Measurements from ENCODE around the gene FGB.

The FGB gene
- total RNA-seq: 0 reads per million in 2 donors

DNA sequence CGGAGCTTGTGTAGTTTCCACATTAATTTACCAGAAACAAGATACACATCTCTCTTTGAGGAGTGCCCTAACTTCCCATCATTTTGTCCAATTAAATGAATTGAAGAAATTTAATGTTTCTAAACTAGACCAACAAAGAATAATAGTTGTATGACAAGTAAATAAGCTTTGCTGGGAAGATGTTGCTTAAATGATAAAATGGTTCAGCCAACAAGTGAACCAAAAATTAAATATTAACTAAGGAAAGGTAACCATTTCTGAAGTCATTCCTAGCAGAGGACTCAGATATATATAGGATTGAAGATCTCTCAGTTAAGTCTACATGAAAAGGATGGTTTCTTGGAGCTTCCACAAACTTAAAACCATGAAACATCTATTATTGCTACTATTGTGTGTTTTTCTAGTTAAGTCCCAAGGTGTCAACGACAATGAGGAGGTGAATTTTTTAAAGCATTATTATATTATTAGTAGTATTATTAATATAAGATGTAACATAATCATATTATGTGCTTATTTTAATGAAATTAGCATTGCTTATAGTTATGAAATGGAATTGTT is at the start of gene FGB:
TSS of gene FGB (plus strand) at position 315 of the 558 bp plus-strand sequence. CDS start at position 323, 8 bp downstream.
- no peak for DNase-seq

DNA sequence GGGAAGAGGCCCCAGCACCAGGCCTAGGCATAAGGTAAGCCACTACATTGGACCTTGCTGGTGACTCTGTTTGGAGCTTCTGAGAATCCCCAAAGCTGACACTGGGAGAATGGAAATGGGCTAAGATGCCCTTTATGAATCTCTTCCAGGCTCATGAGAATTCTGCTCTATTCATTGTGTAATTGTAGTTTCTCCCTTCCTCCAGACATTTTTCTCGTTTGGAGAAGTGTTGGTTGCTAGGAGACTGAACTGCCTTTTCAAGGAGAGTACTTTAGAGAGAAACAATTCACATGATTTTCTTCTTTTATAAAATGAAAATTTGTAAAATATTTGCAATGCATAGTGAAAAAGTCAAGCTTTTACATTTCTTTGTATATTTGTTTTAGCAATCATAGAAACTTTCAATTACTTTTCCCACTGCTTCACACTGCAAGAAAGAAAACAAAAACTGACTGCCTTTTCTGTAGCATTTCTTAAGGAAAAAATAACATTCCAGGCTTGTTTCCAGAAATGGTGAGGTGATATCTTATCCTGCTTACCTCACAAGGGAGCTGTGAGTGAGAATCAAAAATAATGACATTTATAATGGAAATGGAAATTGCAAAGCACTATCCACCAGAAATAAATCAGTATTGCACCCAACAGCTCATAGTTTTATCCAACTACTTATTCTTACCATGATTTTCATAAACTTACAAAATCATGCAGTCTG is 46.3 kb upstream of the FGB start:
- no peak for DNase-seq

DNA sequence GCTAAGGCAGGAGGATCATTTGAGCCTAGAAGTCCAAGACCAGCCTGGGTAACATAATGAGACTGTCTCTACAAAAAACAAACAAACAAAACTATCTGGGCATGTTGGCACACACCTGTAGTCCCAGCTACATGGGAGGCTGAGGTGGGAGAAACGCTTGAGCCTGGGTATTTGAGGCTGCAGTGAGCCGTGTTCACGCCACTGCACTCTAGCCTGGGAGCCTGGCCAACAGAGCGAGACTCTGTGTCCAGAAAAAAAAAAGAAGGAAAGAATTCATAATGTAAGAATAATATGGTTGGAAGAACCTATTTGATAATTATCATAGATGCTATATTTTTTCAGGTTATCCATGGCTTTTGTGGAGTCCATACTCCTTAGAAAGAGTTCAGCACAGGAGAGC is 45.2 kb upstream of the FGB start:
- no peak for DNase-seq

DNA sequence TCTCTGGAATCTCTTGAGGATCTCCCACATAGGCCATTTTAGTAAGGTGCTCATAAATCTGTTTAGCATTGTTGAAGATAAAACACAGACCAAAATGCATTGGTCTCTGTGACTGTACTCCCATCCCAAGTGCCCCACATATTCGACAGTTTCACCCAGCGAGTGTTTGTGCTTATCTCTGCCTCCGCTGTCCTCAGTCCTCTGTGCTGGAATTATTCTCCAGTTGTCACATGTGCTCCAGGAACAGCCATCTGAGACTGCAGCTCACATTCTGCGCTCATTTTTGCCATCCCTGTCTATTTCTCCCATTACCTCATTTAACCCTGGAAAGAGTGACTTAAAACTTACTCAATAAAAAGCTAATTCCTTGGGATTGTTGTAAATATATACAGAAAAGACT is 43.6 kb upstream of the FGB start:
- no peak for DNase-seq

GRCh38 chr4:154521607-154522006 is 41.2 kb upstream of the FGB start:
- DNase-seq: no peak

- DNase-seq: no peak
These were observed 36.7 kb upstream of the FGB start for GRCh38 chr4:154526151-154526550.

GRCh38 chr4:154527308-154527707 is 35.5 kb upstream of the FGB start:
- DNase-seq: no peak

DNA sequence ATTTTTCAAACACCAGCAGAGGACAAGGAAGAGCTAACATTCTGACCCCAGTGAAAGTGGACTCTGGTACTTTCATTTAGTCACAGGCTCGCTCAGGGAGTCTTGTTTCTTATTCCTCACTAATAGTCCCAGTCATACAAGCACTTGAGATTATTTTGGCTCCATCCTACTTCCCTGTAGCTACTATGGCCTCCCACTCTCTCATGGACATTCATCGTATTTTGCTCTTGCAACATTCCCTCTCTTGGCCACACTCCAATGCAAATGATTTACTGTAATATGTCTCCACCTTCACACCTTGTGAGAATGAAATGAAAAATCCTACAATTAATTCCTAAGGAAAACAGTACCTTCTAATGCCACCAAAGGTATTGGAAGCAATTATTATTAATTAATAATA is 33.9 kb upstream of the FGB start:
- DNase-seq: no peak

DNA sequence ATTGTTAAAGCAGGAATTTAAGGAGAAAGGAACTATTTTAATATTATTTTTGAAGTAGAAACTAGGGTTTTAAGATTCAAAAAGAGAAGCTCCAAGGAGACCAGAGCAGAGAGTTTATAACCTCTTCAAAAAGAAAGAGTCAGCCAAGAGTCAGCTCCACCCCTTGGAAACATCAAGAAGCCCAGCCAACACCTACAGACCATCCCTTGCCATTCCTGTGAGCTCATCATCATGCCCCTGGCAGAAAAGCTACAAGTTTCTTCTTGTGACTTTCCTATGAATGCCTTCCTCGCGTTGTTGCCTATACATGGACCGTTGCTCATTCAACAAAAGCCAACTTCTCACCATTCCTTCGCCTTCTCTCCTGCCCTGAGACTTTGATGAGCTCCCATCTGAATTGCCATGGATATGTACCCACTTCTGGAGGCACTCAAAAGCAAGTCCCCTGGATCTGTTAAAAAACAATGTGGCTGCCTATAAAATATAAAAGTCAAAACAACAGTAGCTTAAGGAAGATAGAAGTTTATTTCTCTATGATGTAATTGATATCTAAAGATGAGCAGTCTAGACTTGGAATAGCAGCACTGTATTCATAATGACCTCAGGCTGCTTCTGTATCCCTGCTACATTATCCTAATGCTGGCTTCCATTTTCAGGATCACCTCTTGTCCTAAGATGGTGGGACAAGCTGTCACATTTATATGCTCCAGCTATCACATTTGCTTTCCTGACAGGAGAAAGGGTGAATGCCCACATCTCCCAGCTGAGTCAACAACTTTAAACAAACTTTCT is 32.9 kb upstream of the FGB start:
- DNase-seq: no peak

- DNase-seq: no peak
These were observed 28.5 kb upstream of the FGB start for GRCh38 chr4:154534296-154534695.

DNA sequence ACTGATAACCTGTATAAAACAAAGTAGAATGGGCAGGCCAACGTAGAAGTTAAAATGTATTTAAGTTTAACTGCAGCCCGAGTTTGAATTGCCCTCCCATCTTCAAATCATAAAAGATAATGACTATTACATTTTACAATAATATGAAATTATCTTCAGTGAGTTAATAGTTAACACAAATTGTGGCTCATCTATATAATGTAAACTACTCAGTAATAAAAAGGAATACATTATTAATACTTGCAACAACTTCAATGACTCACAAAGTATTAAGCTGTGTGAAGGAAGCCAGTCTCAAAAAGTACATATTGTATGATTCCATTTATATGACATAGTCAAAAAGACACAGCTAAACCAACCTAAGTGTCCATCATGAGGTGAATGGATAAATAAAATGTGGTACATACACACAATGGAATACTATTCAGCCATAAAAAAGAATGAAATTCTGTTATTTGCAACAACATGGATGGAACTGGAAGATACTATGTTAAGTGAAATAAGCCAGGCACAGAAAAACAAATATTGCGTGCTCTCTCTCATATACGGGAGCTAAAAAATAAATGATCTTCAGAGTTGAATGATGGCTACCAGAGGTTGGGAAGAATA is 20.4 kb upstream of the FGB start:
- no peak for DNase-seq

DNA sequence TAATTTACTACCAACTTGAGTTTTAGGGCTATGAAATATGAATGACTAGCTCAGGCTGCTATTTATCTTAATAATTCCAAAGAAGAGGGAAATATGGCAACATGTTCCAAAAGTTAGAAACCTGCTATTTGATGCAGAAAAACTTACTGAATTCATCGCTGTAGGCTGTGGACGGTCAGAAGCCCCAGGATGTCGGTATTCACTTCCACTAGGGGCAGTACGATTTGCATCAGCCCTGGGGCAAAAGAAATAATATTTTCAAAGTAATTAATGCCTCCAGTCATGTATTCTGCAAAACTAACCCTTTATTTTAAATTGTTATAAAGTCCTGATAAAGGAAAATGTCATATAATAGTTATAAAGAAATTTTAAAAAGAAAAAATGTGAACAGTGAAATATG is 17.1 kb upstream of the FGB start:
- no peak for DNase-seq

- DNase-seq: peak; percentile 96
These were observed 12.7 kb upstream of the FGB start, which contains the start of gene PLRG1 for GRCh38 chr4:154549894-154550790. TSS of gene PLRG1 (minus strand) at chr4:154550400. CDS start at chr4:154550308, 92 bp downstream.

- DNase-seq: peak; percentile 48
These were observed 10.7 kb upstream of the FGB start for GRCh38 chr4:154551872-154552686.

DNA sequence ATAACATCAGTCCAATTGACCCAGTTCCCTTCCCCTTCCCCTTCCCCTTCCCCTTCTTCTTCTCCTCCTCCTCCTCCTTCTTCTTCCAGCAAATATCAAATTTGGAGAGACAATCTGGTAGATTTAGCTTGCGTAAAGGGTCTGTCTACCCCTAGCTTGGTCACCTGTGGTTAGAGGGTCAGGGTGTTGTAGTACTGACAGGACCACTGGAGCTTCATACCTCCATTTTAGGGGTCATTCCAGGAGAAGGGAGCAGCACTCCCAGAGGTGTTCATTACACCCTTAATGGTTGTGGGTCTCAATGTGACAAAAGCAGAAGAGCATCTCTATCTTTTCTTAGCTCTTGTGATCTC is 3.7 kb upstream of the FGB start:
- DNase-seq: no peak

DNA sequence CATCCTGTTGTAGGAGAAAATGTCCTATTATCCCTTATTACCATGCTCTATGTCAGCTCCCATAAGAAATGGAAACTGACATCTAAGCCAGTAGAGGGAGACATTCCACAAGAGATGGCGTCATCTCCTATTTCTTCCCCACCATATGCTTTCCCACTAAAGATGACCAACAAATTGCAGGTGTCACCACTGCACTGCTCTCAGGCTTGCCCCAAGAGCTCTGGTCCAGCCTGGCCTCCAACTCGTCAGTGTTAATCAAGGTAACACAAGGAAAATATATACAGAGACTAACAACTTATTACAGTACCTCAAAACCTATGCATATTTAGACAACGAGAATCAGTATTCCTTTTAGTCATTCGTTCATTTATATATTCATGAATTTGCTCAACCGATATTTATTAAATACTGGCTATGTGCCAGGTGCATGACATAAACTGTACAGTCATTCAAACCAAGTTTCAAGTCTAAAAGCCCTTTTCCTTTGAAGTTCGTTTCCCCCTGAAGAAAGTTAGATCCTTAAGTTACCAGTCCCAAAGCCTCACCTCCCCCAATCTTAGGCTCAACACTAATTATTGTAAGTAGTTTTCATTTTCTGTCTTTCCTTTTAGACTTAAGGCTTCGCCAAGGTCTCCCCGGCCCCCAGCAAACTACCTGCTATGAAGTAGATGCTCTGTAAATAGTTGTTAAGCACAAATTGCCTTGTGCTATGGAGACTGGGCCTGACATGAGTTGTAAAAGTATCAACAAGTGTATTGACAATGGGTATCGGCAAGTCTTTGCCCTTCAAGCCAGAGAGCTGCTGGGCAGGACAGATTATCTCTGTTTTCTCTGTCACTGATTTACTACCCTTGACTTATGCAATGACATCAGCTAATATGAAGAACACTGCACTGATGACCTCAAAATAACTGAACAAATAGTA is 3.1 kb upstream of the FGB start:
- DNase-seq: no peak

GRCh38 chr4:154560419-154560801 is 2.4 kb upstream of the FGB start:
- no peak for DNase-seq

- DNase-seq: no peak
These were observed 2.0 kb upstream of the FGB start for GRCh38 chr4:154560824-154561231.

- no peak for DNase-seq
These were observed 1.5 kb downstream of the FGB start for GRCh38 chr4:154564311-154564710.

- no peak for DNase-seq
These were observed 2.9 kb downstream of the FGB start for GRCh38 chr4:154565704-154566103.
